GM19397 (cell line): ENCODE results near the gene DNAH1.
A peak's percentile ranks its signal among the peaks of the same experiment; 100 is the strongest.

Experiments
- ATAC-seq: cut with Tn5 transposase; IDR thresholded peaks from one replicate; pipeline ENCODE4 v1.9.1; 2021; ENCODE audit warnings: mild to moderate bottlenecking, moderate library complexity; ENCODE audit not compliant: unreplicated experiment

DNAH1 gene

GRCh38 chr3:52310861-52311575 lies 5.1 kb upstream of the DNAH1 start:
- peak; percentile 47 for ATAC-seq

DNA sequence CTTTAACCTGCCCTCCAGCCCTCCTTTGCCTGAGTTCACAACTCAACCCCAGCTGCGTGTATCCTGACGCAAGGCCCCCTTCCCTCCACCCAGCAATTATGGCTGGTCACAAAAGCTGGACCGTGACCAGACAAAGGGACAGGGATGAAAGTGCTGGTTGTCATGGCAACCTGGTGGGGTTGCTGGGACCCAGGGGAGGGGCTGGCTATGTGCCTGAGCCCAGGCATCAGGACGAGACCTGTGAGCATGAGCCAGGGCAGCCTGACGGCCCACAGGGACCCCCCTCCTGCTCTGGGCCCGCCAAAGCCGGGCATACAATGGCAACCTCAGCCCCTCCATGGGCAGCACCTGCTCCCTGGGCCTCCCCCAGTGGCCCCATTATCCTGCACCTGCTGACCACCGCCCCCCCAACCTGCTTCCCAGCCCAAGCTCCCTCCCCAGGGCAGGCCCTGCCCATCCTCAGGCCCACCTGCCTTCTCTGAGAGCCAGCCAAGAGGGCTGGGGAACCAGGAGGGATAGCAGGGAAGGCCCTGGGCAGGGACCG lies 4.5 kb upstream of the DNAH1 start:
- ATAC-seq = no peak

GRCh38 chr3:52313188-52313773 lies 2.8 kb upstream of the DNAH1 start:
- ATAC-seq = no peak

GRCh38 chr3:52313774-52314188 lies 2.3 kb upstream of the DNAH1 start:
- peak; percentile 72 for ATAC-seq

- no peak for ATAC-seq
These were observed 1.6 kb upstream of the DNAH1 start for GRCh38 chr3:52314489-52314888.

- ATAC-seq = no peak
These were observed 1.1 kb upstream of the DNAH1 start for GRCh38 chr3:52315006-52315405.

DNA sequence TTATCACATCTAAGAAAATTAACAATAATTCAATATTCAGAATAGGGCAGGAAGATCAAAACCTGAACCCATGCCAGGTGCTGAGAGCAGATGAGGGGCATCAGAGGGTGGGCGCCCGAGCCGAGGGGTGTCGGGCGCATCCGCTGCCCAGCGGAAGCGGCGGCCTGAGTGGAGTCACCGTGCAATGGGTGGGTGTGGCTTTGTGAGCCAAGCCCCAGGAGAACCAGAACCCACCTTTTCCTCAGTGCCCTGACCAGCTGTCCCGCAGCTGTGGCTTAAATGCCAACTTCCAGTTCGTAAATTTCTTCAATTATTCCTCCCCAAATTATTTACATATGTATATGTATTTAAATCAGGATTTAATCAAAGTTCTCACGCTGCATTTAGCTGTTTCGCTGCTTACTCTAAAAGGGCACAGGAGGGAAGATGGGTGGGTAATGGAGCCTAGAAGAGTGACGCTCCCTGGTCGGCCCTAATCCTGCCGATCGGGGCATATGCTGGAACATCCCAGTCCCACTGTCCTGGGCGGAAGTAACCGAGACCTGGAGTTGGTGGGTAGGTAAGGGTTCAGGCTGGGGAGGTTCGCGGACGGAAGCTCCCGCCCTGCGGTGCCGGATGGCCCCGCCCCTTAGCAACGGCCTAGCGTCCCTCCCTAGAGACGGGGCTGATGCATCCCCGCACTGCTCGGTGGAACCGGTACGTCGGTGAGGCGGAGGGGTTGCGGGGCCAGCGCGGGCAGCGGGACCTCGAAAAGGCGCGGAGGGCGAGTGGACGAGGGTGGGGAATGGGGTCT lies 1.3 kb downstream of the DNAH1 start:
- no peak for ATAC-seq

GRCh38 chr3:52318186-52318816 lies 2.2 kb downstream of the DNAH1 start:
- ATAC-seq = no peak

DNA sequence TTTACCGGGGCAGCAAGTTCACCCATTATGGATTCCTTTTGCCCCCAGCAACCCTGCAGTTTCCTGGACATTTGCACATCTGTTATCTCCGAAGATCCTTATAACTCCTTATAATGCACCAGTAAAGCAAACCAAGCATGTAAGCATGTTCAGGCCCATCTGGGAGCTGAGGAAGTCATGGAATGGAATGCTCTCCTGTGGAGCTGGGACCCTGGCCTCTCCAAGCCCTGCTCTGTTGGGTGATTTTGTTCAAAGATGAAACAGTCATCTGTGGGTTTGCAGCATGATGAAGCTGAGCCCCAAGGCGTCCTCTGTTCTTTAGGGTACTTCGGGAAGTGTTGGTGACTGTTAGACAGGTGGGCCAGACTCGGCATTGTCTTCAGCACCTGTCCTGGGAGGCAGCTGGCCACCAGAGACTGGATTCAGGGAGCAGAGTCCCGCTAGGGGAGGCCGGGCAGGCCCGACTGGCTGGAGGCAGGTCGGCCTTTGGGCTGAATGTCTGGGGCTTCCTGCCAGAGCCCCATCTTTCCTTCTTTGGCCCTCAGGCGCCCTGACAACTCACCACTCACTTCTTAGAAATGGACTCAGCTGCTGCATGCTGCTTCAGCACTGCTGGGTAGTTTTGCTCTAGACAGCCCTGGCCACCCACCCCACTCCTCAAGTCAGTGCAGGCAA lies 3.9 kb downstream of the DNAH1 start:
- no peak for ATAC-seq

- ATAC-seq = no peak
These were observed 5.4 kb downstream of the DNAH1 start for GRCh38 chr3:52321481-52321880.

DNA sequence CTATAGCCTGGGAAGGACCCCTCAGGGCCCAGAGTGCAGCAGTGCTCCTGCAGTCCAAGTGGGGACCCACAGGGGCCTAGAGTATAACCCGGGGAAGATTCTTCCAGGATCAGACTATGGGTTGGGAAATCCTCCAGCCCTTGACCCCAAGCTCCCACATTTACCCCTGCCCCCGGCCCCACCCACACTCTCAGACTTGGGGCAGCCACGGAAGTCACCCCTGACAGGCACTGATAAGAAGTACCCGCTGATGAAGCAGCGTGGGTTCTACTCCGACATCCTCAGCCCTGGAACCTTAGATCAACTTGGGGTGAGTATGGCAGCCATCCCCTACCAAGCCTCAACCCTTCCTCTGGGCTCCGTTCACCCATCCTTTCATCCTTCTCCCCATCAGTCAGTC lies 6.3 kb downstream of the DNAH1 start:
- no peak for ATAC-seq

DNA sequence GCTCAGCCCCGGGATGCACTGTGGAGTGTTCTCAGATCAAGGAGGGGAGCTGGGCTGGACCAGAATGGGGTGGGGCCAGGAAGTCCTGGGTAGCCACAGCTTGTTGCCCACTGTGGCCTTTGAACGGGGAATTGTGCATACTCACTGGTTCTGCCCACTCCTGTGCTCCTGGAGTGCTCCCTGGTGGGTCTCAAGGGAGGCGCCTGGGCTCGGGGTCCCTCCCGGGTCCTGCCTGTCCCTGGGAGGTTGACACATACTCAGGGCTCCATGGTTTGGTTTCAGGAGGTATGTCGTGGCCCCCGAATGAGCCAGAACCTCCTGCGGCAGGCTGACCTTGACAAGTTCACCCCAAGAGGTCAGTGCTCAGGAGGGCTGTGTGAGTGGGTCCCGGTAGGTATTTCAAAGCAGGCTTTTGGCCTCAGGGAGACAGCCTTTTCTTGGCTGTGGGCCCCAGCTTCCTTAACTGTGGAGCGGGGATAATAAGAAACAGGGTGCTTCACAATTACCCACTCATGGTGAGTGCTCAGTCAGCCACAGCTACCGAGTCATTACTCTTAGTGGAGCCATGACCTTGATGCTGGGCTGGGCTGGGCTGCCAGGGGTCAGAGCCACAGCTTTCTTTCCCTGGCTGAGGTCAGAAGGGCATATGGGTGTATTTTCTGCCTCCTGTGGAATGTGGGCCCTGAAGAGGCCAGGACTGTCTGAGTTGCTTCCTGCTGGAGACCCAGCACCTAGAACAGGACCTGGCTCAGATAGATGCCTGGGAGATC lies 7.6 kb downstream of the DNAH1 start:
- no peak for ATAC-seq

GRCh38 chr3:52324676-52325075 lies 8.6 kb downstream of the DNAH1 start:
- ATAC-seq = no peak

DNA sequence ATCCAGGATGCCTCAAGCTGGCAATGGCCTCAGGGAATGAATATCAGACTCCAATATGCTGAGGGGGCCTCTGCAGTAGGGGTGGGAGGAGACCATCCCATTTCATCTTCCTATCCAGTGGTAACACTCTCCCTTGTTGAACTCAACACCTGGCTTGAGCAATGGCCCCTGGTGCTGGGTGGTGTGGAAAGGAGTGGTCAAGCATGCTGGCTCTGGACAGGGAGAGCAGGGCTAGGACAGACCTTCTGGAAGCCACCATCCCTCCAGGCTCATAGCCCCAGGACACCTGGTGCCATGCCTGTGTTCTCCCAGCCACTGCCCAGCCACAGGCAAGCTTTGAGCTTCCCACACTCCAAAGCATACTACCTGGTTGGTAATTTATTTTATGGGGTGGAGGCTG lies 9.6 kb downstream of the DNAH1 start:
- ATAC-seq = no peak

- ATAC-seq = no peak
These were observed 10.9 kb downstream of the DNAH1 start for GRCh38 chr3:52326976-52327375.

DNA sequence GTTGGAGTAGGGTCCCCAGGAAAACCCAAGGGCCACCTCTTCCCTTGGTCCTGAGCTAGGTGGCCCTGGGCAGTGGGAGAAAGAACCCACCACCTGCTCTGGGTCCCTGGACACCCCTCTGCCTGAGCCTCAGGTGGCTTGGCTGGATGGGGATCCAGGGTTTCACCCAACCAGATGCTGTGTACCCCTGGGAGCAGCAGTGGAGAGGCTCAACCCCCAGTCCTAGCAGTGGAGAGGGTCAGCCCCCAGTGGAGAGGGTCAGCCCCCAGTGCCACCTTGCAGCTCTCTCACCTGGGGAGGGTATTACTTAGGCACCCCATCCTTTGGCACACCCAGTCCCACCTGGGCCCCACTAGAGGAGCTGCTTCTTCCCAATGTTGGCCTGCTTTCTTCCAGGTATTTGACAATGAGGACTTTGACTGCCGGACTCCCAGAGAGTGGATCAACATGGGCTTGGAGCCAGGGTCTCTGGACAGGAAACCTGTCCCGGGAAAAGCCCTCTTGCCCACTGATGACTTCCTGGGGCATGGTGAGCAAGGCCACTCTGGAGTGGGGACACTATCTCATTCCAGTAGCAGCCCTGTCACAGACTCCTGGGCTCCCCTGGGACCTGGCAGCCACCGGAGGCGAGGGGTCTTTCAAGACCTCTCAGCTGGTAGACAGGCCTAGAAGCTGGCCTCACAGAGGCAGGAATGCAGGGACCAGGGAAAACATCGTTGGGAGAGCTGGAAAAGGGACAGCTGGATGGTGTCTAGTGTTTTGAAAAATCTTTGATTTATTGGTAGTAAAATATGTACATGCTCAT lies 11.6 kb downstream of the DNAH1 start:
- no peak for ATAC-seq

- ATAC-seq = no peak
These were observed 12.5 kb downstream of the DNAH1 start for GRCh38 chr3:52328536-52329080.

- no peak for ATAC-seq
These were observed 14.2 kb downstream of the DNAH1 start for GRCh38 chr3:52330194-52330805.
